SK-N-SH treated with all-trans-retinoic acid at 6 μM for 48 hours (cell line): Measurements from ENCODE around the gene PLB1.

ENCODE experiments used
- ATAC-seq: fragments of 200-7000 bp; cut with Tn5 transposase; 3 replicates; pipeline ENCODE4 v1.9.1; 2020; ENCODE audit warnings: mild to moderate bottlenecking, moderate library complexity
- ARNTL ChIP-seq: fragments of 450-650 bp; formaldehyde crosslinking; IDR thresholded peaks from 2 replicates; pipeline ENCODE4 v1.5.0; 2020; ENCODE audit warnings: low read depth, mild to moderate bottlenecking, moderate library complexity, borderline replicate concordance
- CREB5 ChIP-seq: fragments of 250-450 bp; sonication (Bioruptor Pico); IDR thresholded peaks from 2 replicates; pipeline ENCODE4 v1.5.1; 2020; ENCODE audit warnings: low read depth, mild to moderate bottlenecking, moderate library complexity
- CSDC2 ChIP-seq: fragments of 250-450 bp; sonication (Bioruptor Pico); IDR thresholded peaks from 2 replicates; pipeline ENCODE4 v1.5.0; 2020; ENCODE audit warnings: mild to moderate bottlenecking, moderate library complexity
- ISL1 ChIP-seq: fragments of 250-450 bp; sonication (Bioruptor Pico); IDR thresholded peaks from 2 replicates; pipeline ENCODE4 v2.1.2; 2022; ENCODE audit warnings: mild to moderate bottlenecking, moderate library complexity
- OSR1 ChIP-seq: fragments of 250-450 bp; sonication (Bioruptor Pico); IDR thresholded peaks from 2 replicates; pipeline ENCODE4 v1.8.0; 2022; ENCODE audit warnings: moderate library complexity, mild to moderate bottlenecking, inconsistent platforms
- PATZ1 ChIP-seq: fragments of 250-450 bp; sonication (Bioruptor Pico); IDR thresholded peaks from 2 replicates; pipeline ENCODE4 v1.8.0; 2020; ENCODE audit warnings: mild to moderate bottlenecking, moderate library complexity, borderline replicate concordance
- PPARA ChIP-seq: fragments of 250-450 bp; sonication (Bioruptor Pico); IDR thresholded peaks from 2 replicates; pipeline ENCODE4 v1.5.0; 2020; ENCODE audit warnings: mild to moderate bottlenecking, borderline replicate concordance
- RARB ChIP-seq: fragments of 250-450 bp; sonication (Bioruptor Pico); IDR thresholded peaks from 2 replicates; pipeline ENCODE4 v1.8.0; 2021; ENCODE audit warnings: mild to moderate bottlenecking, moderate library complexity
- SNAI2 ChIP-seq: fragments of 250-450 bp; sonication (Bioruptor Pico); IDR thresholded peaks from 2 replicates; pipeline ENCODE4 v1.5.0; 2020; ENCODE audit warnings: mild to moderate bottlenecking, moderate library complexity
- TSHZ2 ChIP-seq: fragments of 250-450 bp; sonication (Bioruptor Pico); IDR thresholded peaks from 2 replicates; pipeline ENCODE4 v1.5.0; 2020; ENCODE audit warnings: mild to moderate bottlenecking, moderate library complexity
- ZNF565 ChIP-seq: fragments of 450-650 bp; formaldehyde crosslinking; conservative IDR thresholded peaks from 2 replicates; pipeline ENCODE4 v1.5.0; 2020; ENCODE audit warnings: low read depth, mild to moderate bottlenecking, moderate library complexity
- ZNF70 ChIP-seq: fragments of 450-650 bp; formaldehyde crosslinking; IDR thresholded peaks from 2 replicates; pipeline ENCODE4 v1.5.0; 2020; ENCODE audit warnings: mild to moderate bottlenecking, moderate library complexity
- ZNF8 ChIP-seq: fragments of 450-650 bp; formaldehyde crosslinking; IDR thresholded peaks from 2 replicates; pipeline ENCODE4 v1.5.0; 2020; ENCODE audit warnings: mild to moderate bottlenecking, moderate library complexity
- TF ChIP-seq, protein P1 (sequence below): fragments of 250-450 bp; sonication (Bioruptor Pico); IDR thresholded peaks from 2 replicates; pipeline ENCODE4 v1.5.1; 2021; ENCODE audit warnings: mild to moderate bottlenecking, moderate library complexity
- TF ChIP-seq, protein P2 (sequence below): fragments of 250-450 bp; sonication (Bioruptor Pico); IDR thresholded peaks from 2 replicates; pipeline ENCODE4 v1.8.0; 2021; ENCODE audit warnings: low read depth, mild to moderate bottlenecking, moderate library complexity, borderline replicate concordance

PLB1 gene

GRCh38 chr2:28568533-28568932, 72.7 kb downstream of the PLB1 start (continued):
- TF ChIP-seq, protein P1, sequence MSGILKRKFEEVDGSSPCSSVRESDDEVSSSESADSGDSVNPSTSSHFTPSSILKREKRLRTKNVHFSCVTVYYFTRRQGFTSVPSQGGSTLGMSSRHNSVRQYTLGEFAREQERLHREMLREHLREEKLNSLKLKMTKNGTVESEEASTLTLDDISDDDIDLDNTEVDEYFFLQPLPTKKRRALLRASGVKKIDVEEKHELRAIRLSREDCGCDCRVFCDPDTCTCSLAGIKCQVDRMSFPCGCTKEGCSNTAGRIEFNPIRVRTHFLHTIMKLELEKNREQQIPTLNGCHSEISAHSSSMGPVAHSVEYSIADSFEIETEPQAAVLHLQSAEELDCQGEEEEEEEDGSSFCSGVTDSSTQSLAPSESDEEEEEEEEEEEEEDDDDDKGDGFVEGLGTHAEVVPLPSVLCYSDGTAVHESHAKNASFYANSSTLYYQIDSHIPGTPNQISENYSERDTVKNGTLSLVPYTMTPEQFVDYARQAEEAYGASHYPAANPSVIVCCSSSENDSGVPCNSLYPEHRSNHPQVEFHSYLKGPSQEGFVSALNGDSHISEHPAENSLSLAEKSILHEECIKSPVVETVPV = no peak
- no peak for TF ChIP-seq OSR1 (CRISPR knock-in tag)
- TF ChIP-seq PPARA (CRISPR knock-in tag) = no peak
- no peak for TF ChIP-seq ZNF565
- no peak for TF ChIP-seq SNAI2 (CRISPR knock-in tag)
- TF ChIP-seq TSHZ2 (CRISPR knock-in tag) = no peak
- no peak for TF ChIP-seq RARB (CRISPR knock-in tag)
- TF ChIP-seq ZNF70 = no peak
- TF ChIP-seq CREB5 (CRISPR knock-in tag) = no peak

GRCh38 chr2:28570431-28570830, 74.6 kb downstream of the PLB1 start:
- no peak for ATAC-seq
- TF ChIP-seq ARNTL (CRISPR knock-in tag) (no peak), ZNF8 (CRISPR knock-in tag) (no peak), CSDC2 (CRISPR knock-in tag) (no peak), ISL1 (CRISPR knock-in tag) (no peak)
- TF ChIP-seq, protein P1 = no peak

GRCh38 chr2:28576714-28577113, 80.9 kb downstream of the PLB1 start:
- no peak for ATAC-seq
- TF ChIP-seq RARB (CRISPR knock-in tag) (no peak), ZNF8 (CRISPR knock-in tag) (no peak), PATZ1 (CRISPR knock-in tag) (no peak), ISL1 (CRISPR knock-in tag) (no peak), CREB5 (CRISPR knock-in tag) (no peak), ZNF70 (no peak), ARNTL (CRISPR knock-in tag) (no peak), PPARA (CRISPR knock-in tag) (no peak), OSR1 (CRISPR knock-in tag) (no peak)
- TF ChIP-seq, protein P2, sequence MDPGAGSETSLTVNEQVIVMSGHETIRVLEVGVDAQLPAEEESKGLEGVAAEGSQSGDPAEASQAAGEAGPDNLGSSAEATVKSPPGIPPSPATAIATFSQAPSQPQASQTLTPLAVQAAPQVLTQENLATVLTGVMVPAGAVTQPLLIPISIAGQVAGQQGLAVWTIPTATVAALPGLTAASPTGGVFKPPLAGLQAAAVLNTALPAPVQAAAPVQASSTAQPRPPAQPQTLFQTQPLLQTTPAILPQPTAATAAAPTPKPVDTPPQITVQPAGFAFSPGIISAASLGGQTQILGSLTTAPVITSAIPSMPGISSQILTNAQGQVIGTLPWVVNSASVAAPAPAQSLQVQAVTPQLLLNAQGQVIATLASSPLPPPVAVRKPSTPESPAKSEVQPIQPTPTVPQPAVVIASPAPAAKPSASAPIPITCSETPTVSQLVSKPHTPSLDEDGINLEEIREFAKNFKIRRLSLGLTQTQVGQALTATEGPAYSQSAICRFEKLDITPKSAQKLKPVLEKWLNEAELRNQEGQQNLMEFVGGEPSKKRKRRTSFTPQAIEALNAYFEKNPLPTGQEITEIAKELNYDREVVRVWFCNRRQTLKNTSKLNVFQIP (CRISPR knock-in tag) = no peak
- TF ChIP-seq, all 23 proteins: peak for 0
